H9 (cell line): Measurements from ENCODE around the gene SCP2D1. TPM values are rescaled to one million over a fixed set of nuclear protein-coding genes. Genes with fewer than 3 reads are reported as not detected.

Source experiments
- DNase-seq: peaks from one replicate; pipeline ENCODE4 v3.0.0-alpha.2; 2017
- H2AFZ ChIP-seq: one replicate; pipeline ENCODE4 v1.6.1; 2013; ENCODE audit warnings: mild to moderate bottlenecking, low read length, control low read depth, moderate library complexity
- H2AK5ac ChIP-seq: 2 replicates; pipeline ENCODE4 v1.6.1; 2013; ENCODE audit warnings: low read length, control low read depth, mixed read lengths; ENCODE audit not compliant: insufficient read length
- H2BK120ac ChIP-seq: one replicate; pipeline ENCODE4 v1.6.1; 2013; ENCODE audit warnings: low read depth, mild to moderate bottlenecking, low read length, control low read depth, inconsistent platforms; ENCODE audit not compliant: poor library complexity, severe bottlenecking
- H2BK12ac ChIP-seq: 2 replicates; pipeline ENCODE4 v1.6.1; 2013; ENCODE audit warnings: low read length, control low read depth, mixed read lengths, low read depth; ENCODE audit not compliant: insufficient read length
- H2BK15ac ChIP-seq: 2 replicates; pipeline ENCODE4 v1.6.1; 2013; ENCODE audit warnings: low read depth, low read length, control low read depth
- H2BK20ac ChIP-seq: one replicate; pipeline ENCODE4 v1.6.1; 2013; ENCODE audit warnings: low read depth, mild to moderate bottlenecking, low read length, control low read depth, inconsistent platforms; ENCODE audit not compliant: poor library complexity, severe bottlenecking
- H2BK5ac ChIP-seq: 2 replicates; pipeline ENCODE4 v1.6.1; 2013; ENCODE audit warnings: low read length, control low read depth, mixed read lengths; ENCODE audit not compliant: insufficient read length
- H3K14ac ChIP-seq: 2 replicates; pipeline ENCODE4 v1.6.1; 2013; ENCODE audit warnings: low read length, control low read depth; ENCODE audit not compliant: insufficient read depth
- H3K18ac ChIP-seq: 2 replicates; pipeline ENCODE4 v1.6.1; 2013; ENCODE audit warnings: low read depth, mild to moderate bottlenecking, mixed read lengths, low read length, control low read depth; ENCODE audit not compliant: insufficient read length
- H3K23ac ChIP-seq: 2 replicates; pipeline ENCODE4 v1.6.1; 2013; ENCODE audit warnings: low read length, control low read depth, mixed read lengths, low read depth; ENCODE audit not compliant: insufficient read length
- H3K23me2 ChIP-seq: 2 replicates; pipeline ENCODE4 v1.6.1; 2013; ENCODE audit warnings: low read depth, mild to moderate bottlenecking, mixed read lengths, low read length, control low read depth; ENCODE audit not compliant: insufficient read length, poor library complexity, severe bottlenecking
- H3K27ac ChIP-seq: 2 replicates; pipeline ENCODE4 v1.5.1; 2013; ENCODE audit warnings: low read length, control low read depth, mixed read lengths, low read depth; ENCODE audit not compliant: insufficient read length
- H3K27me3 ChIP-seq: 2 replicates; pipeline ENCODE4 v1.6.1; 2013; ENCODE audit warnings: low read length, control low read depth, inconsistent platforms; ENCODE audit not compliant: insufficient read depth
- H3K4ac ChIP-seq: 2 replicates; pipeline ENCODE4 v1.6.1; 2013; ENCODE audit warnings: low read depth, mild to moderate bottlenecking, control low read depth, inconsistent platforms, low read length, moderate library complexity
- H3K4me1 ChIP-seq: 2 replicates; pipeline ENCODE4 v1.6.1; 2013; ENCODE audit warnings: low read length, control low read depth, inconsistent platforms; ENCODE audit not compliant: insufficient read depth
- H3K4me2 ChIP-seq: 2 replicates; pipeline ENCODE4 v1.6.1; 2013; ENCODE audit warnings: low read length, control low read depth, mixed read lengths; ENCODE audit not compliant: insufficient read length, insufficient read depth
- H3K56ac ChIP-seq: 2 replicates; pipeline ENCODE4 v1.6.1; 2013; ENCODE audit warnings: low read depth, mild to moderate bottlenecking, mixed read lengths, low read length, control low read depth; ENCODE audit not compliant: insufficient read length
- H3K79me1 ChIP-seq: 2 replicates; pipeline ENCODE4 v1.6.1; 2013; ENCODE audit warnings: low read depth, mild to moderate bottlenecking, moderate library complexity, low read length, control low read depth, inconsistent platforms; ENCODE audit not compliant: insufficient read depth, poor library complexity, severe bottlenecking
- H3K79me2 ChIP-seq: 2 replicates; pipeline ENCODE4 v1.6.1; 2013; ENCODE audit warnings: low read length, control low read depth, inconsistent platforms; ENCODE audit not compliant: insufficient read depth
- H3K9ac ChIP-seq: 2 replicates; pipeline ENCODE4 v1.6.1; 2013; ENCODE audit warnings: low read length, control low read depth, mixed read lengths; ENCODE audit not compliant: insufficient read length; ENCODE audit errors: extremely low read depth
- H3K9me3 ChIP-seq: one replicate; pipeline ENCODE4 v1.6.1; 2013; ENCODE audit warnings: low read depth, low read length, inconsistent platforms; ENCODE audit not compliant: control insufficient read depth
- H3T11ph ChIP-seq: one replicate; pipeline ENCODE4 v1.6.1; 2013; ENCODE audit warnings: mild to moderate bottlenecking, low read length, control low read depth, inconsistent platforms
- H4K20me1 ChIP-seq: one replicate; pipeline ENCODE4 v1.6.1; 2013; ENCODE audit not compliant: control insufficient read depth, insufficient read length, insufficient read depth
- H4K5ac ChIP-seq: 2 replicates; pipeline ENCODE4 v1.6.1; 2013; ENCODE audit warnings: low read depth, mild to moderate bottlenecking, mixed read lengths, low read length, control low read depth; ENCODE audit not compliant: insufficient read length
- H4K8ac ChIP-seq: replicated peaks from 2 replicates; pipeline ENCODE4 v1.6.1; 2013; ENCODE audit warnings: low read length, control low read depth, mixed read lengths, low read depth; ENCODE audit not compliant: insufficient read length
- H4K91ac ChIP-seq: 2 replicates; pipeline ENCODE4 v1.6.1; 2013; ENCODE audit warnings: low read depth, mild to moderate bottlenecking, moderate library complexity, mixed read lengths, low read length, control low read depth; ENCODE audit not compliant: insufficient read length
- H3K27ac Mint-ChIP-seq, 3 experiments: 2 replicates in 2 of 3; 3 replicates in 1 of 3; pipeline ENCODE4 v1.8.0; 2020 to 2021; ENCODE audit warnings: mixed read lengths in 3 of 3, mild to moderate bottlenecking in 1 of 3, moderate library complexity in 1 of 3
- H3K27me3 Mint-ChIP-seq: 2 replicates; pipeline ENCODE4 v1.8.0; 2021; ENCODE audit warnings: low read depth, mild to moderate bottlenecking, moderate library complexity, mixed read lengths
- H3K36me3 Mint-ChIP-seq, 3 experiments: 2 replicates in 2 of 3; 3 replicates in 1 of 3; pipeline ENCODE4 v1.8.0; 2020 to 2021; ENCODE audit warnings: low read depth in 3 of 3, mixed read lengths in 3 of 3; ENCODE audit not compliant: insufficient read depth in 1 of 3
- H3K4me1 Mint-ChIP-seq, 2 experiments: 2 replicates each; pipeline ENCODE4 v1.8.0; 2020; ENCODE audit warnings: mixed read lengths in 2 of 2
- H3K4me3 Mint-ChIP-seq, 2 experiments: 2 replicates in 1 of 2; 3 replicates in 1 of 2; pipeline ENCODE4 v1.8.0; 2020 to 2021; ENCODE audit warnings: mild to moderate bottlenecking in 2 of 2, mixed read lengths in 2 of 2, moderate library complexity in 1 of 2
- H3K9me3 Mint-ChIP-seq, 2 experiments: 2 replicates in 1 of 2; 3 replicates in 1 of 2; pipeline ENCODE4 v1.8.0; 2020; ENCODE audit warnings: mild to moderate bottlenecking in 2 of 2, mixed read lengths in 2 of 2, moderate library complexity in 1 of 2
- WGBS: extraction: QIAGEN DNeasy Blood & Tissue Kit; methylation state at CpG from one replicate; pipeline ENCODE4 v1.1.7; 2013; ENCODE audit warnings: missing lambda C conversion rate, low lambda C conversion rate, mixed read lengths; ENCODE audit not compliant: insufficient read length; ENCODE audit errors: extremely low coverage; 5-methylcytosine and 5-hydroxymethylcytosine counted together
- total RNA-seq: library from RNA; stranded (reverse); gene quantifications from 2 replicates; pipeline ENCODE4 v1.2.1, GENCODE V29; 2021
- TF ChIP-seq, protein P1 (sequence below): fragments of 200-600 bp; sonication (generic); conservative IDR thresholded peaks from 3 replicates; pipeline ENCODE4 v1.8.0; 2021; ENCODE audit warnings: antibody characterized with exemption, mild to moderate bottlenecking

The SCP2D1 gene
- total RNA-seq, 1 experiment from 2014 or later: not detected

DNA sequence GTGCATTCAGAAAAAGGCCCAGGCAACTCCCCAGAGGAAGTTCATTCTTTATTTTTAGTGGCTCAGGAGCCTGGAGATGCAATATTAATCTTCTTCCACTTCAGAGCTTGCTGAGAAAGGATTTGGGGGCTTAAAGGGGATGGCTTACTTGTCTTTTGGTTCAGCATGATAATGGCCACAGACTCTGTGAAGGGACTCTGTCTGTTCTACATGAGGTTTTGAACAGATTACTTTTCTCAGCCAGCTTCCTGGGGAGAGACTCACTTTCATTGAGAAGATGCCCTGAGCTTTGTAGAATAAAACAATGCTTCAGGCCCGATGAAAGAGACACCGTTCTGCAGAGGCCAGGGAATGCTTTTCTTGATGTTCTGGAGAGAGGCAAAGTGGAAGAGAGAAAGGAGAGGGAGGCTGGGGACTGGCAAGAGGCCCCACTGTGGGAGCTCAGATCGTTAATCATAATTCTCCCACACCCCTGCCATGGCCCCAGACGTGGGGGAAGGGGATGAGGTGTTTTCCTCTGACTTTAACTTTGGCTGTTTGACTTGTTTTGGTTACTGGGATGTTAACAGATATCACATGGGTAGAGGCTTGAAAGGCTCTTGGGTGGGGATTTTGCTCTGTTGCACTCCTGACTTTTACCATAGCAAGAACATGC is 19.1 kb downstream of the SCP2D1 start:
- Mint-ChIP-seq H3K4me3 (no peak overlapping the region), H3K9me3 (peaks cover 0 to 7% of the 10 kb centered on the region in 2 experiments; a peak in 2 of 5 replicates), H3K4me1 (peaks cover 18 to 21% of the 10 kb centered on the region in 2 experiments), H3K27me3 (peaks cover 12% of the 10 kb centered on the region), H3K27ac (peak overlapping the region in 2 of 3 experiments; percentile 23; a peak in 3 of 7 replicates), H3K36me3 (no peaks in the 10 kb centered on the region; a peak in 1 of 7 replicates)
- WGBS: no CpG with 5 or more reads among the region's 4 CpGs
- Histone ChIP-seq H3K4me2 (no peak overlapping the region), H2BK120ac (no peak overlapping the region), H3K79me2 (no peaks in the 10 kb centered on the region), H3K4me1 (no peaks in the 10 kb centered on the region), H2BK15ac (no peak overlapping the region), H4K20me1 (no peaks in the 10 kb centered on the region), H3K56ac (no peak overlapping the region), H3K9ac (no peak overlapping the region), H3K14ac (0 out of 2 replicates have a peak overlapping the region, but pooled peaks have one; percentile 22), H3K9me3 (no peaks in the 10 kb centered on the region), H3K27me3 (no peaks in the 10 kb centered on the region), H4K91ac (no peak overlapping the region), H4K8ac (no peak overlapping the region), H3K79me1 (no peaks in the 10 kb centered on the region), H4K5ac (no peak overlapping the region), H2AFZ (no peak overlapping the region), H3K4ac (no peak overlapping the region), H3K18ac (no peak overlapping the region), H2BK20ac (no peak overlapping the region), H3T11ph (no peak overlapping the region), H3K27ac (no peak overlapping the region), H3K23ac (no peak overlapping the region), H3K23me2 (no peaks in the 10 kb centered on the region), H2AK5ac (no peak overlapping the region), H2BK12ac (no peak overlapping the region), H2BK5ac (no peak overlapping the region)
- DNase-seq: no peak
- TF ChIP-seq, protein P1, sequence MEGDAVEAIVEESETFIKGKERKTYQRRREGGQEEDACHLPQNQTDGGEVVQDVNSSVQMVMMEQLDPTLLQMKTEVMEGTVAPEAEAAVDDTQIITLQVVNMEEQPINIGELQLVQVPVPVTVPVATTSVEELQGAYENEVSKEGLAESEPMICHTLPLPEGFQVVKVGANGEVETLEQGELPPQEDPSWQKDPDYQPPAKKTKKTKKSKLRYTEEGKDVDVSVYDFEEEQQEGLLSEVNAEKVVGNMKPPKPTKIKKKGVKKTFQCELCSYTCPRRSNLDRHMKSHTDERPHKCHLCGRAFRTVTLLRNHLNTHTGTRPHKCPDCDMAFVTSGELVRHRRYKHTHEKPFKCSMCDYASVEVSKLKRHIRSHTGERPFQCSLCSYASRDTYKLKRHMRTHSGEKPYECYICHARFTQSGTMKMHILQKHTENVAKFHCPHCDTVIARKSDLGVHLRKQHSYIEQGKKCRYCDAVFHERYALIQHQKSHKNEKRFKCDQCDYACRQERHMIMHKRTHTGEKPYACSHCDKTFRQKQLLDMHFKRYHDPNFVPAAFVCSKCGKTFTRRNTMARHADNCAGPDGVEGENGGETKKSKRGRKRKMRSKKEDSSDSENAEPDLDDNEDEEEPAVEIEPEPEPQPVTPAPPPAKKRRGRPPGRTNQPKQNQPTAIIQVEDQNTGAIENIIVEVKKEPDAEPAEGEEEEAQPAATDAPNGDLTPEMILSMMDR: no peak
